Suprapubic skin (tissue), 4 donors: Measurements from ENCODE around the gene PTGR3.

Experiments used
- CTCF ChIP-seq, 2 donors: fragments of 200-600 bp in 1 of 2; fragments of 450-650 bp in 1 of 2; sonication (generic) in 1 of 2; IDR thresholded peaks; one replicate each; pipeline ENCODE4 v1.5.1; 2016 to 2019; ENCODE audit warnings: antibody characterized with exemption in 2 of 2, mild to moderate bottlenecking in 1 of 2, moderate library complexity in 1 of 2
- EP300 ChIP-seq: sonication (generic); formaldehyde crosslinking; IDR thresholded peaks from one replicate; pipeline ENCODE4 v1.6.1; 2017; ENCODE audit warnings: antibody characterized with exemption
- POLR2A ChIP-seq, 2 donors: fragments of 450-650 bp; IDR thresholded peaks; one replicate each; pipeline ENCODE4 v1.6.1; 2017; ENCODE audit warnings: antibody characterized with exemption in 2 of 2, mild to moderate bottlenecking in 2 of 2, moderate library complexity in 2 of 2
- POLR2AphosphoS5 ChIP-seq, 3 donors: sonication (generic); formaldehyde crosslinking; IDR thresholded peaks; one replicate each; pipeline ENCODE4 v1.6.1; 2017; ENCODE audit warnings: antibody characterized with exemption in 3 of 3

GRCh38 chr18:75209129-75209950 lies at the start of gene PTGR3:
- TF ChIP-seq POLR2A (IDR thresholded peaks at IDR 0.05) (peak in 1 of 2 donors; percentile 53), CTCF (IDR thresholded peaks at IDR 0.05) (no peak), EP300 (no peak), POLR2AphosphoS5 (IDR thresholded peaks at IDR 0.05) (peak in 1 of 3 donors; percentile 29)
